HepG2 (cell line): ENCODE measurements around the gene BET1L. TPM values are rescaled to one million over a fixed set of nuclear protein-coding genes. Genes with fewer than 3 reads are reported as not detected.

Experiments
- BRF2 ChIP-seq: sonication (generic); formaldehyde crosslinking; IDR thresholded peaks from 2 replicates; pipeline ENCODE4 v1.8.1; 2022; ENCODE audit warnings: mild to moderate bottlenecking, missing genetic modification reagents
- CENPT ChIP-seq: sonication (generic); formaldehyde crosslinking; IDR thresholded peaks from 2 replicates; pipeline ENCODE4 v1.8.0; 2022; ENCODE audit warnings: low read depth, mild to moderate bottlenecking, moderate library complexity, missing genetic modification reagents
- CTCF ChIP-seq: sonication (generic); formaldehyde crosslinking; IDR thresholded peaks from 2 replicates; pipeline ENCODE4 v1.5.0; 2020; ENCODE audit warnings: mild to moderate bottlenecking, missing genetic modification reagents, moderate library complexity
- ELK4 ChIP-seq: sonication (generic); formaldehyde crosslinking; IDR thresholded peaks from 2 replicates; pipeline ENCODE4 v1.9.0; 2021; ENCODE audit warnings: missing genetic modification reagents, borderline replicate concordance
- GTF3A ChIP-seq: sonication (generic); formaldehyde crosslinking; conservative IDR thresholded peaks from 2 replicates; pipeline ENCODE4 v1.4.0; 2020; ENCODE audit warnings: mild to moderate bottlenecking, missing genetic modification reagents
- MNT ChIP-seq: fragments of 450-650 bp; IDR thresholded peaks from 2 replicates; pipeline ENCODE4 v1.6.1; 2016
- MXI1 ChIP-seq: IDR thresholded peaks from 3 replicates; pipeline ENCODE4 v1.6.1; 2012; ENCODE audit warnings: low read depth, low read length, inconsistent platforms, borderline replicate concordance
- PHB2 ChIP-seq: fragments of 450-650 bp; IDR thresholded peaks from 2 replicates; pipeline ENCODE4 v1.6.1; 2018; ENCODE audit not compliant: partially characterized antibody
- RFXANK ChIP-seq: IDR thresholded peaks from 2 replicates; pipeline ENCODE4 v1.6.1; 2016
- SIX4 ChIP-seq: sonication (generic); formaldehyde crosslinking; IDR thresholded peaks from 2 replicates; pipeline ENCODE4 v1.4.0; 2020; ENCODE audit warnings: missing genetic modification reagents
- TGIF2 ChIP-seq: IDR thresholded peaks from 2 replicates; pipeline ENCODE4 v1.6.1; 2016; ENCODE audit warnings: control low read depth, missing compliant biosample characterization
- TIGD3 ChIP-seq: sonication (generic); formaldehyde crosslinking; IDR thresholded peaks from 2 replicates; pipeline ENCODE4 v1.5.1; 2020; ENCODE audit warnings: mild to moderate bottlenecking, missing genetic modification reagents, borderline replicate concordance
- ZFP1 ChIP-seq: IDR thresholded peaks from 2 replicates; pipeline ENCODE4 v1.6.1; 2016
- ZFP41 ChIP-seq: sonication (generic); formaldehyde crosslinking; IDR thresholded peaks from 2 replicates; pipeline ENCODE4 v1.4.0; 2020; ENCODE audit warnings: mild to moderate bottlenecking, missing genetic modification reagents, borderline replicate concordance
- ZFP90 ChIP-seq: sonication (generic); formaldehyde crosslinking; IDR thresholded peaks from 2 replicates; pipeline ENCODE4 v1.8.0; 2022; ENCODE audit warnings: missing genetic modification reagents, mild to moderate bottlenecking, inconsistent platforms, borderline replicate concordance
- ZFX ChIP-seq: sonication (generic); formaldehyde crosslinking; IDR thresholded peaks from 2 replicates; pipeline ENCODE4 v1.4.0; 2020; ENCODE audit warnings: mild to moderate bottlenecking, low read depth, missing genetic modification reagents, moderate library complexity
- ZMYM2 ChIP-seq: sonication (generic); formaldehyde crosslinking; IDR thresholded peaks from 2 replicates; pipeline ENCODE4 v1.8.0; 2022; ENCODE audit warnings: mild to moderate bottlenecking, missing genetic modification reagents
- ZNF224 ChIP-seq: sonication (generic); formaldehyde crosslinking; IDR thresholded peaks from 2 replicates; pipeline ENCODE4 v1.5.0; 2020; ENCODE audit warnings: mild to moderate bottlenecking, missing genetic modification reagents
- ZNF260 ChIP-seq: sonication (generic); formaldehyde crosslinking; IDR thresholded peaks from 2 replicates; pipeline ENCODE4 v1.4.0; 2020; ENCODE audit warnings: missing genetic modification reagents, low read depth, mild to moderate bottlenecking, borderline replicate concordance
- ZNF672 ChIP-seq: sonication (generic); formaldehyde crosslinking; IDR thresholded peaks from 2 replicates; pipeline ENCODE4 v1.8.1; 2022; ENCODE audit warnings: missing genetic modification reagents
- ZNF713 ChIP-seq: sonication (generic); formaldehyde crosslinking; IDR thresholded peaks from 2 replicates; pipeline ENCODE4 v1.4.0; 2020; ENCODE audit warnings: mild to moderate bottlenecking, missing genetic modification reagents
- ZNF761 ChIP-seq: sonication (generic); formaldehyde crosslinking; conservative IDR thresholded peaks from 2 replicates; pipeline ENCODE4 v1.4.0; 2020; ENCODE audit warnings: mild to moderate bottlenecking, missing genetic modification reagents
- ZNF792 ChIP-seq: IDR thresholded peaks from 2 replicates; pipeline ENCODE4 v1.6.1; 2016
- polyA plus RNA-seq, 8 experiments: library from polyadenylated mRNA; depleted of rRNA in 3 of 8; stranded (reverse) in 7 of 8; unstranded in 1 of 8; fragments of >200 nt; fragmentation: Illumina TruSeq in 4 of 8; extraction: Trizol in 4 of 8; gene quantifications; 2 replicates each; pipeline versions ENCODE4 v1.2.1 to v1.2.3, GENCODE V29; 2011 to 2016; ENCODE audit warnings: low read depth in 4 of 8, missing spikeins in 1 of 8, mixed read lengths in 1 of 8; ENCODE audit not compliant: insufficient read depth in 1 of 8
- total RNA-seq, 5 experiments: library from RNA; depleted of rRNA; stranded (reverse); fragments of >200 nt; fragmentation: Illumina TruSeq; extraction: Trizol; gene quantifications; 2 replicates each; pipeline ENCODE4 v1.2.3, GENCODE V29; 2016; ENCODE audit warnings: low read depth in 1 of 5

Gene BET1L
- total and polyA plus RNA-seq, 2 of the 13 experiments (the other 11 are each of a cell fraction or from before 2014, with no cell fraction given): 26.2 to 59.6 TPM

- TF ChIP-seq ELK4 (CRISPR knock-in tag) (no peak), MNT (no peak), ZNF792 (CRISPR knock-in tag) (peak; percentile 34; the same call in 1 of the 2 replicates), CENPT (CRISPR knock-in tag) (no peak), ZFX (peak; percentile 77), CTCF (CRISPR knock-in tag) (0 out of 2 replicates have a peak, but pooled peaks have one; percentile 9), PHB2 (no peak), BRF2 (CRISPR knock-in tag) (peak; percentile 38; the same call in 1 of the 2 replicates), SIX4 (CRISPR knock-in tag) (no peak), GTF3A (CRISPR knock-in tag) (no peak), ZFP41 (CRISPR knock-in tag) (0 out of 2 replicates have a peak, but pooled peaks have one; percentile 69), ZNF224 (CRISPR knock-in tag) (0 out of 2 replicates have a peak, but pooled peaks have one; percentile 48), ZNF713 (CRISPR knock-in tag) (peak; percentile 69; the same call in 1 of the 2 replicates), ZNF761 (CRISPR knock-in tag) (no peak), ZFP1 (peak; percentile 67; the same call in 1 of the 2 replicates), ZNF672 (CRISPR knock-in tag) (no peak), MXI1 (0 out of 3 replicates have a peak, but pooled peaks have one; percentile 9), TIGD3 (no peak), ZNF260 (CRISPR knock-in tag) (no peak), TGIF2 (CRISPR knock-in tag) (peak; percentile 82), ZFP90 (CRISPR knock-in tag) (0 out of 2 replicates have a peak, but pooled peaks have one; percentile 56), ZMYM2 (CRISPR knock-in tag) (no peak), RFXANK (no peak)
These were observed 29.9 kb upstream of the BET1L start, which contains the start of gene PSMD13 (continued) for GRCh38 chr11:236774-237767.
